Osteocyte (in vitro differentiated cells): Measurements from ENCODE around the gene ST8SIA5. TPM values are rescaled to one million over a fixed set of nuclear protein-coding genes. Genes with fewer than 3 reads are reported as not detected.

ENCODE experiments used
- DNase-seq: peaks from one replicate; pipeline ENCODE4 v3.0.0; 2021; ENCODE audit warnings: mixed read lengths; ENCODE audit not compliant: unreplicated experiment; ENCODE audit errors: extremely low spot score
- H3K27ac Mint-ChIP-seq: one replicate; pipeline ENCODE4 v1.8.0; 2021; ENCODE audit warnings: mild to moderate bottlenecking, mixed read lengths; ENCODE audit not compliant: unreplicated experiment
- H3K27me3 Mint-ChIP-seq: one replicate; pipeline ENCODE4 v1.8.0; 2021; ENCODE audit warnings: mixed read lengths; ENCODE audit not compliant: unreplicated experiment
- H3K36me3 Mint-ChIP-seq: one replicate; pipeline ENCODE4 v1.8.0; 2021; ENCODE audit warnings: mixed read lengths; ENCODE audit not compliant: unreplicated experiment
- H3K4me1 Mint-ChIP-seq: one replicate; pipeline ENCODE4 v1.8.0; 2021; ENCODE audit warnings: mixed read lengths; ENCODE audit not compliant: unreplicated experiment
- H3K4me3 Mint-ChIP-seq: one replicate; pipeline ENCODE4 v1.8.0; 2021; ENCODE audit warnings: mild to moderate bottlenecking, moderate library complexity, mixed read lengths; ENCODE audit not compliant: unreplicated experiment
- H3K9me3 Mint-ChIP-seq: one replicate; pipeline ENCODE4 v1.8.0; 2021; ENCODE audit warnings: mixed read lengths; ENCODE audit not compliant: unreplicated experiment
- total RNA-seq: library from RNA; stranded (reverse); gene quantifications from 2 replicates; pipeline ENCODE4 v1.2.1, GENCODE V29; 2021
- TF ChIP-seq, protein P1 (sequence below): fragments of 200-600 bp; sonication (generic); IDR thresholded peaks from 2 replicates; pipeline ENCODE4 v1.5.0; 2021; ENCODE audit warnings: antibody characterized with exemption, mild to moderate bottlenecking, moderate library complexity

Gene ST8SIA5
- total RNA-seq, 1 donor from 2014 or later = 0.30 TPM

DNA sequence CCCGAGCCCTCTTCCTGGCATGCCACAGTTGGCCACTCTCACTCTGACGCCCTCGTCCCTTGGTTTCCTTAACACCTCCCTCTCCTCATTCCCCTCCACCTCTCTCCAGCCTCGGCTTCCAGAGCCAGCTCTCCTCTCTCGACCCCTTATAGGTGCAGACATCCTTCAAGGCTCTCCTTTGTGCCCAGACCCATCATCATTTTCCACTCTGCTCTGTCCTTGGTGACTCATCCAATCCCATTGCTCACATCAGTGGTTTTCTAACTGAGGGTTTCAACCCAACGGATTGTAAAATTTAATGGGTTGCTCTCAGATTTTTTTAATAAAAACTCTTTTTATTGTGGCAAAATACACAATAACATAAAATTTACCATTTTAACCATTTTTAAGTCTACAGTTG lies 6.2 kb downstream of the ST8SIA5 start:
- Mint-ChIP-seq H3K27ac (no peak overlapping the region), H3K4me3 (no peak overlapping the region), H3K9me3 (no peaks in the 10 kb centered on the region), H3K4me1 (no peaks in the 10 kb centered on the region), H3K36me3 (no peaks in the 10 kb centered on the region), H3K27me3 (peaks cover 58% of the 10 kb centered on the region)
- DNase-seq = peak; percentile 44
- TF ChIP-seq, protein P1, sequence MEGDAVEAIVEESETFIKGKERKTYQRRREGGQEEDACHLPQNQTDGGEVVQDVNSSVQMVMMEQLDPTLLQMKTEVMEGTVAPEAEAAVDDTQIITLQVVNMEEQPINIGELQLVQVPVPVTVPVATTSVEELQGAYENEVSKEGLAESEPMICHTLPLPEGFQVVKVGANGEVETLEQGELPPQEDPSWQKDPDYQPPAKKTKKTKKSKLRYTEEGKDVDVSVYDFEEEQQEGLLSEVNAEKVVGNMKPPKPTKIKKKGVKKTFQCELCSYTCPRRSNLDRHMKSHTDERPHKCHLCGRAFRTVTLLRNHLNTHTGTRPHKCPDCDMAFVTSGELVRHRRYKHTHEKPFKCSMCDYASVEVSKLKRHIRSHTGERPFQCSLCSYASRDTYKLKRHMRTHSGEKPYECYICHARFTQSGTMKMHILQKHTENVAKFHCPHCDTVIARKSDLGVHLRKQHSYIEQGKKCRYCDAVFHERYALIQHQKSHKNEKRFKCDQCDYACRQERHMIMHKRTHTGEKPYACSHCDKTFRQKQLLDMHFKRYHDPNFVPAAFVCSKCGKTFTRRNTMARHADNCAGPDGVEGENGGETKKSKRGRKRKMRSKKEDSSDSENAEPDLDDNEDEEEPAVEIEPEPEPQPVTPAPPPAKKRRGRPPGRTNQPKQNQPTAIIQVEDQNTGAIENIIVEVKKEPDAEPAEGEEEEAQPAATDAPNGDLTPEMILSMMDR = no peak

GRCh38 chr18:46748466-46748865 lies 8.4 kb downstream of the ST8SIA5 start:
- peaks cover 55% of the 10 kb centered on the region for H3K27me3 Mint-ChIP-seq
- TF ChIP-seq, protein P1 = no peak
- H3K36me3 Mint-ChIP-seq = no peaks in the 10 kb centered on the region
- H3K9me3 Mint-ChIP-seq = peaks cover 7% of the 10 kb centered on the region
- no peak overlapping the region for H3K27ac Mint-ChIP-seq
- H3K4me1 Mint-ChIP-seq = no peaks in the 10 kb centered on the region
- no peak for DNase-seq
- no peak overlapping the region for H3K4me3 Mint-ChIP-seq

DNA sequence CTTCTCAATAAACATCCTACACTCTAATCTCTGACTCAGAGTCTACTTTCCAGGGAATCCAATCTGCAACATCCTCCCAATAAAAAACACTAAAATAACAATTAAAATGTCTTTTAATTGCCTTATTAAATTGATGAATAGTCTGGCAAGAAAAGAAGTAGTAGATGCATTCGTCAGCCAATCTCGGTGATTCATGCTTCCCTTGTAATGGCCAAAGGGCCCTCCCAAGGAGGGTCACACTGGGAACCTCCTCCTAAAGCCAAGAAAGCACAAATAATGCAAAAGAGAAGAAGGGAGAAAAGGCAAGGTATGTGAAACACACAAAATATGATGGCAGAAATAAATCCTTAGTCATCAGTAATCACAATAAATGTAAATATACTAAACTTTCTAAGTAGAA lies 16.8 kb downstream of the ST8SIA5 start:
- Mint-ChIP-seq H3K27me3 (peaks cover 18% of the 10 kb centered on the region), H3K4me3 (no peak overlapping the region), H3K9me3 (peaks cover 19% of the 10 kb centered on the region), H3K27ac (no peak overlapping the region), H3K4me1 (no peaks in the 10 kb centered on the region), H3K36me3 (no peaks in the 10 kb centered on the region)
- TF ChIP-seq, protein P1 = no peak
- peak; percentile 7 for DNase-seq

GRCh38 chr18:46738491-46738890 lies 18.4 kb downstream of the ST8SIA5 start:
- Mint-ChIP-seq H3K36me3 (no peaks in the 10 kb centered on the region), H3K4me3 (no peak overlapping the region), H3K4me1 (no peaks in the 10 kb centered on the region), H3K27me3 (peaks cover 5% of the 10 kb centered on the region), H3K9me3 (peaks cover 12% of the 10 kb centered on the region), H3K27ac (no peak overlapping the region)
- TF ChIP-seq, protein P1 = no peak
- peak; percentile 79 for DNase-seq

DNA sequence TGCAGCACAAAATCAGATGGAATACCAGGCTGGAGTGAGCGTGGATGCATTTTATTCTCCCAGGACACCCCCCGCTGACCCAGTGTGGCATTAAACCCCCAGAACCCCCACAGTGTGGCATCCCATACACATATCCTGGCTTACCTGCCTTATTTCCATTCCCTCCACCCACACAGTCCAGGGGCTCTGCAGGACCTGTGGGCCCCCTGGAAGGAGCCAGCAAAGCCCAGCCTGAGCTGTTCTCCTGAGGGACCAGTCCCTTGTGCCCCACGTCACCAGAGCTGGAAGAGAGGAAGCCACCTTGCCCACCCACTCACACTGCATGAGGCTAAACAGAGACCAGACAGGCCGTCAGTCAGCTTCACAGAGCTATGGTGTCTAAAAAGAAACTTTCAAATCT lies 20.1 kb downstream of the ST8SIA5 start:
- no peaks in the 10 kb centered on the region for H3K36me3 Mint-ChIP-seq
- H3K4me3 Mint-ChIP-seq = no peak overlapping the region
- H3K4me1 Mint-ChIP-seq = no peaks in the 10 kb centered on the region
- no peaks in the 10 kb centered on the region for H3K27me3 Mint-ChIP-seq
- H3K27ac Mint-ChIP-seq = no peak overlapping the region
- DNase-seq = peak; percentile 69
- peaks cover 8% of the 10 kb centered on the region for H3K9me3 Mint-ChIP-seq
- TF ChIP-seq, protein P1 = no peak
